K562 (cell line): ENCODE results near the gene RBBP4. TPM values are rescaled to one million over a fixed set of nuclear protein-coding genes. Genes with fewer than 3 reads are reported as not detected.

Experiments used
- ARID1B ChIP-seq: fragments of 450-650 bp; IDR thresholded peaks from 2 replicates; pipeline ENCODE4 v1.6.1; 2016; ENCODE audit warnings: antibody characterized with exemption, mild to moderate bottlenecking, inconsistent platforms
- BMI1 ChIP-seq: fragments of 150-350 bp; IDR thresholded peaks from 2 replicates; pipeline ENCODE4 v1.6.1; 2014; ENCODE audit warnings: low read length
- CBFB ChIP-seq: sonication (generic); formaldehyde crosslinking; IDR thresholded peaks from 2 replicates; pipeline ENCODE4 v1.4.0; 2020; ENCODE audit warnings: mild to moderate bottlenecking, missing genetic modification reagents
- ILK ChIP-seq: fragments of 450-650 bp; IDR thresholded peaks from 2 replicates; pipeline ENCODE4 v1.6.1; 2016; ENCODE audit warnings: missing genetic modification characterization, low read depth, mild to moderate bottlenecking, missing compliant biosample characterization, moderate library complexity, borderline replicate concordance
- JUND ChIP-seq, 2 experiments: IDR thresholded peaks; 2 replicates in 1 of 2; 3 replicates in 1 of 2; pipeline ENCODE4 v1.6.1; 2011; ENCODE audit warnings: borderline replicate concordance in 2 of 2, low read depth in 2 of 2, low read length in 2 of 2, improper control_type of control experiment in 1 of 2, missing biosample characterization in 1 of 2, missing genetic modification characterization in 1 of 2, missing genetic modification reagents in 1 of 2
- NFYB ChIP-seq: IDR thresholded peaks from 2 replicates; pipeline ENCODE4 v1.6.1; 2011; ENCODE audit warnings: mild to moderate bottlenecking, moderate library complexity; ENCODE audit not compliant: insufficient read length; ENCODE audit errors: extremely low read depth
- NRF1 ChIP-seq, 2 experiments: fragments of 450-650 bp; IDR thresholded peaks in 1 of 2; conservative IDR thresholded peaks in 1 of 2; 2 replicates each; pipeline ENCODE4 v1.6.1; 2014; ENCODE audit warnings: mild to moderate bottlenecking in 2 of 2
- NUFIP1 ChIP-seq: fragments of 450-650 bp; IDR thresholded peaks from 2 replicates; pipeline ENCODE4 v1.6.1; 2018; ENCODE audit not compliant: partially characterized antibody
- PHF20 ChIP-seq: fragments of 450-650 bp; IDR thresholded peaks from 2 replicates; pipeline ENCODE4 v1.6.1; 2018; ENCODE audit not compliant: partially characterized antibody
- RBM14 ChIP-seq: fragments of 200-400 bp; formaldehyde crosslinking; IDR thresholded peaks from 2 replicates; pipeline ENCODE4 v1.6.1; 2018; ENCODE audit warnings: low read depth, mild to moderate bottlenecking, low read length, moderate library complexity, borderline replicate concordance; ENCODE audit not compliant: insufficient read depth
- SIRT6 ChIP-seq: IDR thresholded peaks from one replicate; pipeline ENCODE4 v1.6.1; 2012; ENCODE audit warnings: low read depth, mild to moderate bottlenecking, control low read depth, inconsistent platforms, low read length, moderate library complexity
- TCF3 ChIP-seq: sonication (generic); formaldehyde crosslinking; IDR thresholded peaks from 2 replicates; pipeline ENCODE4 v1.4.0; 2020; ENCODE audit warnings: mild to moderate bottlenecking, missing genetic modification reagents
- U2AF2 ChIP-seq: fragments of 200-400 bp; formaldehyde crosslinking; optimal IDR thresholded peaks from 2 replicates; pipeline ENCODE3; 2017; ENCODE audit warnings: low read depth, mild to moderate bottlenecking, low read length
- YY1 ChIP-seq, 3 experiments: IDR thresholded peaks; 2 replicates each; pipeline ENCODE4 v1.6.1; 2011; ENCODE audit warnings: low read length in 2 of 3, mild to moderate bottlenecking in 2 of 3, moderate library complexity in 2 of 3, borderline replicate concordance in 1 of 3, control low read depth in 1 of 3, low read depth in 1 of 3; ENCODE audit not compliant: insufficient read depth in 3 of 3, insufficient replicate concordance in 2 of 3, control insufficient read depth in 1 of 3, insufficient read length in 1 of 3; ENCODE audit errors: extremely low read depth in 1 of 3
- ZBTB8A ChIP-seq: fragments of 450-650 bp; IDR thresholded peaks from 2 replicates; pipeline ENCODE4 v1.6.1; 2018; ENCODE audit warnings: mild to moderate bottlenecking, moderate library complexity; ENCODE audit not compliant: partially characterized antibody
- ZC3H11A ChIP-seq: IDR thresholded peaks from 2 replicates; pipeline ENCODE4 v1.6.1; 2012; ENCODE audit warnings: low read depth, low read length, improper control_type of control experiment
- ZNF239 ChIP-seq: fragments of 250-450 bp; sonication (Bioruptor Pico); IDR thresholded peaks from 2 replicates; pipeline ENCODE4 v1.4.0; 2020; ENCODE audit warnings: mild to moderate bottlenecking
- ZNF766 ChIP-seq: fragments of 200-800 bp; sonication (Bioruptor generic); conservative IDR thresholded peaks from 2 replicates; pipeline ENCODE4 v1.6.1; 2016; ENCODE audit warnings: missing genetic modification characterization, missing compliant biosample characterization
- polyA plus RNA-seq, 8 experiments: library from polyadenylated mRNA; depleted of rRNA in 4 of 8; stranded (reverse) in 5 of 8; unstranded in 3 of 8; fragments of >200 nt; fragmentation: Nextera tagmentation in 2 of 8; fragmentation: Illumina TruSeq in 1 of 8; extraction: Ambion mirVana in 2 of 8; extraction: Trizol in 1 of 8; gene quantifications; 2 replicates each; pipeline versions ENCODE4 v1.2.1 to v1.2.3, GENCODE V29; 2011 to 2014; ENCODE audit warnings: inconsistent platforms in 1 of 8, missing spikeins in 1 of 8
- total RNA-seq, 7 experiments: library from RNA; depleted of rRNA in 6 of 7; stranded (reverse); fragments of >200 nt in 6 of 7; fragmentation: Illumina TruSeq in 2 of 7; extraction: Trizol in 2 of 7; gene quantifications; 2 replicates each; pipeline versions ENCODE4 v1.2.1 to v1.2.3, GENCODE V29; 2011 to 2021; ENCODE audit warnings: low replicate concordance in 1 of 7
- TF ChIP-seq, protein P1 (sequence below), 2 experiments: IDR thresholded peaks; 2 replicates each; pipeline ENCODE4 v1.6.1; 2012; ENCODE audit warnings: improper control_type of control experiment in 2 of 2, low read depth in 2 of 2, low read length in 2 of 2, borderline replicate concordance in 1 of 2
- TF ChIP-seq, protein P2 (sequence below): conservative IDR thresholded peaks from 2 replicates; pipeline ENCODE4 v1.6.1; 2011; ENCODE audit warnings: low read depth, mild to moderate bottlenecking, low read length; ENCODE audit not compliant: control insufficient read depth
- TF ChIP-seq, protein P3 (sequence below): sonication (generic); formaldehyde crosslinking; IDR thresholded peaks from 2 replicates; pipeline ENCODE4 v1.8.1; 2023; ENCODE audit warnings: mild to moderate bottlenecking, missing genetic modification reagents

The RBBP4 gene
- total and polyA plus RNA-seq, 9 of the 15 experiments (the other 6 are each of a cell fraction or from before 2014, with no cell fraction given): 185 to 409 (median 259) TPM

DNA sequence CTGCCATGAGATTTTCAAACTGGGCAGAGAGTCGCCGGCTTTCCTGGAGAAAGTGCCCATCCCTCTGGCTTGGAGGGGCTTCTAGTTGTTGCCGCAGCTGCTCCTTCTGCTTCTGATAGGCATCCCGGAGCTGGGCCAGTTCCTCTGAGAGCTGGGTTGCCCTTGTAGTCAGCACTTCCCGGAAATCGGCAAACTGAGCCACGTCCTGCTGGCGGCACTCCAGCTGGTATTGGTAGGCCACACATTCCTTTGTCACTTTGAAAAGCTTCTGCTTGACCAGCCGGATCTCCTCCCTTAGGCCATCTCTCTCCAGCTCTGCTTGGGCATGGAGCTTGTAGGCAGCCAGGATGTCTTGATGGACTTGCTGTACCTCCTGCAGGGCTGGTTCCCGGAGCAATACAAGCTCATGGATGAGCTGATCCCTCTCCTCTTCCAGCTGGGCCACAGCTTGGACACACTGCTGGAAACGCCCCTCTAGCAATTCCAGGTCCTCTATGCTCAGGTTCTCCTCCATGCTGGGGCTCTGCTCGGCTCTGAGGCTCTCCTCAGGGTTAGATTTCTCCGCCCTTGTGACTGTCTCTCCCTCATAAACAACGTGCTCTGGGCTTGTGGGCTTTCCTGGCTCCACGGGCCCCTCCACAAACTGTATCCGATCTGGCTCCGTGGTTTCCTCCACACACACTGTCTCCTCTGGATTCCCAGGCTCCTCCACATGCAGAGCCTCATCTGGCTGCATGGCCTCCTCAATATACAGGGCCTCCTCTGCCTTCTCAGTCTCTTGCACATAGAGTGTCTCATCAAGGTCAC lies 44.3 kb downstream of the RBBP4 start (continued):
- TF ChIP-seq, protein P1, sequence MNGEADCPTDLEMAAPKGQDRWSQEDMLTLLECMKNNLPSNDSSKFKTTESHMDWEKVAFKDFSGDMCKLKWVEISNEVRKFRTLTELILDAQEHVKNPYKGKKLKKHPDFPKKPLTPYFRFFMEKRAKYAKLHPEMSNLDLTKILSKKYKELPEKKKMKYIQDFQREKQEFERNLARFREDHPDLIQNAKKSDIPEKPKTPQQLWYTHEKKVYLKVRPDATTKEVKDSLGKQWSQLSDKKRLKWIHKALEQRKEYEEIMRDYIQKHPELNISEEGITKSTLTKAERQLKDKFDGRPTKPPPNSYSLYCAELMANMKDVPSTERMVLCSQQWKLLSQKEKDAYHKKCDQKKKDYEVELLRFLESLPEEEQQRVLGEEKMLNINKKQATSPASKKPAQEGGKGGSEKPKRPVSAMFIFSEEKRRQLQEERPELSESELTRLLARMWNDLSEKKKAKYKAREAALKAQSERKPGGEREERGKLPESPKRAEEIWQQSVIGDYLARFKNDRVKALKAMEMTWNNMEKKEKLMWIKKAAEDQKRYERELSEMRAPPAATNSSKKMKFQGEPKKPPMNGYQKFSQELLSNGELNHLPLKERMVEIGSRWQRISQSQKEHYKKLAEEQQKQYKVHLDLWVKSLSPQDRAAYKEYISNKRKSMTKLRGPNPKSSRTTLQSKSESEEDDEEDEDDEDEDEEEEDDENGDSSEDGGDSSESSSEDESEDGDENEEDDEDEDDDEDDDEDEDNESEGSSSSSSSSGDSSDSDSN (IDR thresholded peaks at IDR 0.05; ENCODE audit: borderline replicate concordance in 1 of 2, low read depth in 2 of 2, low read length in 2 of 2): peak in 1 of 2 experiments; percentile 68; a peak in 1 of 4 replicates
- TF ChIP-seq JUND (IDR thresholded peaks at IDR 0.05; ENCODE audit: borderline replicate concordance, low read depth, low read length) (no peak), JUND (tag; IDR thresholded peaks at IDR 0.05; ENCODE audit: borderline replicate concordance, low read depth, low read length) (peak; percentile 32; the same call in 1 of the 3 replicates), NFYB (no peak), NRF1 (conservative IDR thresholded peaks at IDR 0.05 in 1 of 2, IDR thresholded peaks at IDR 0.05 in 1 of 2) (0 out of 4 replicates have a peak, but pooled peaks of 1 of the 2 experiments have one; percentile 23), ILK (tag) (no peak), SIRT6 (no peak), PHF20 (peak; percentile 67), ARID1B (0 out of 2 replicates have a peak, but pooled peaks have one; percentile 29), CBFB (CRISPR knock-in tag) (no peak), NUFIP1 (no peak), YY1 (IDR thresholded peaks at IDR 0.05; ENCODE audit: borderline replicate concordance in 1 of 3, control insufficient read depth in 1 of 3, extremely low read depth in 1 of 3, insufficient read depth in 3 of 3, insufficient read length in 1 of 3, insufficient replicate concordance in 2 of 3, low read depth in 1 of 3, low read length in 2 of 3) (no peak), ZNF239 (no peak), TCF3 (CRISPR knock-in tag) (no peak), ZNF766 (CRISPR knock-in tag) (0 out of 2 replicates have a peak, but pooled peaks have one; percentile 34), RBM14 (no peak), ZC3H11A (no peak), ZBTB8A (no peak), U2AF2 (no peak), BMI1 (no peak)
- TF ChIP-seq, protein P2, sequence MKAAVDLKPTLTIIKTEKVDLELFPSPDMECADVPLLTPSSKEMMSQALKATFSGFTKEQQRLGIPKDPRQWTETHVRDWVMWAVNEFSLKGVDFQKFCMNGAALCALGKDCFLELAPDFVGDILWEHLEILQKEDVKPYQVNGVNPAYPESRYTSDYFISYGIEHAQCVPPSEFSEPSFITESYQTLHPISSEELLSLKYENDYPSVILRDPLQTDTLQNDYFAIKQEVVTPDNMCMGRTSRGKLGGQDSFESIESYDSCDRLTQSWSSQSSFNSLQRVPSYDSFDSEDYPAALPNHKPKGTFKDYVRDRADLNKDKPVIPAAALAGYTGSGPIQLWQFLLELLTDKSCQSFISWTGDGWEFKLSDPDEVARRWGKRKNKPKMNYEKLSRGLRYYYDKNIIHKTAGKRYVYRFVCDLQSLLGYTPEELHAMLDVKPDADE: no peak
- TF ChIP-seq, protein P3, sequence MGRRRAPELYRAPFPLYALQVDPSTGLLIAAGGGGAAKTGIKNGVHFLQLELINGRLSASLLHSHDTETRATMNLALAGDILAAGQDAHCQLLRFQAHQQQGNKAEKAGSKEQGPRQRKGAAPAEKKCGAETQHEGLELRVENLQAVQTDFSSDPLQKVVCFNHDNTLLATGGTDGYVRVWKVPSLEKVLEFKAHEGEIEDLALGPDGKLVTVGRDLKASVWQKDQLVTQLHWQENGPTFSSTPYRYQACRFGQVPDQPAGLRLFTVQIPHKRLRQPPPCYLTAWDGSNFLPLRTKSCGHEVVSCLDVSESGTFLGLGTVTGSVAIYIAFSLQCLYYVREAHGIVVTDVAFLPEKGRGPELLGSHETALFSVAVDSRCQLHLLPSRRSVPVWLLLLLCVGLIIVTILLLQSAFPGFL (CRISPR knock-in tag): no peak
